ENCODE measurements around the gene GPR55.
"Not testable (repeated sequence)": the region's sequence is repeated elsewhere in the genome, so short reads cannot be mapped to it uniquely, and the experiment has no call there.

GPR55 gene

GRCh38 chr2:230924470-230925341, at the start of gene GPR55:
TSS of gene GPR55 (minus strand) at chr2:230925242. CDS start at chr2:230910962, 14,280 bp downstream.
- DNase-seq: no peak

- peak; percentile 51 for DNase-seq
Observed at GRCh38 chr2:230974096-230974913, 49.3 kb upstream of the GPR55 start.

GRCh38 chr2:230972046-230972445, 47.0 kb upstream of the GPR55 start:
- DNase-seq: no peak

GRCh38 chr2:230969659-230970015, 44.6 kb upstream of the GPR55 start:
- DNase-seq: no peak

GRCh38 chr2:230968921-230969658, 44.0 kb upstream of the GPR55 start:
- DNase-seq: no peak

GRCh38 chr2:230968314-230968713, 43.3 kb upstream of the GPR55 start:
- not testable (repeated sequence) for DNase-seq

GRCh38 chr2:230967113-230967512, 42.1 kb upstream of the GPR55 start:
- DNase-seq: no peak

- no peak for DNase-seq
Observed at GRCh38 chr2:230964136-230964730, 39.2 kb upstream of the GPR55 start.

GRCh38 chr2:230961091-230961491, 36.0 kb upstream of the GPR55 start:
- DNase-seq: no peak

GRCh38 chr2:230960026-230960425, 35.0 kb upstream of the GPR55 start:
- no peak for DNase-seq

GRCh38 chr2:230958820-230959756, 34.0 kb upstream of the GPR55 start:
- no peak for DNase-seq

- no peak for DNase-seq
Observed at GRCh38 chr2:230957756-230958391, 32.8 kb upstream of the GPR55 start.

- DNase-seq: peak; percentile 52
Observed at GRCh38 chr2:230956827-230957755, 32.0 kb upstream of the GPR55 start.

- DNase-seq: no peak
Observed at GRCh38 chr2:230955163-230955737, 30.2 kb upstream of the GPR55 start.

- DNase-seq: no peak
Observed at GRCh38 chr2:230954746-230955145, 29.7 kb upstream of the GPR55 start.

- DNase-seq: no peak
Observed at GRCh38 chr2:230953845-230954244, 28.8 kb upstream of the GPR55 start.

GRCh38 chr2:230952226-230952956, 27.3 kb upstream of the GPR55 start:
- no peak for DNase-seq

GRCh38 chr2:230951396-230951795, 26.4 kb upstream of the GPR55 start:
- no peak for DNase-seq

GRCh38 chr2:230950874-230951339, 25.9 kb upstream of the GPR55 start:
- DNase-seq: no peak
